PC-3 (cell line): ENCODE measurements around the gene ZNF324. TPM values are rescaled to one million over a fixed set of nuclear protein-coding genes. Genes with fewer than 3 reads are reported as not detected.
A peak's percentile ranks its signal among the peaks of the same experiment; 100 is the strongest.

Source experiments
- ATAC-seq: fragments of 200-7000 bp; cut with Tn5 transposase; 2 replicates; pipeline ENCODE4 v1.9.1; 2020; ENCODE audit warnings: mild to moderate bottlenecking, moderate library complexity
- BruUV-seq: library from RNA; stranded (reverse); fragments of 400-500 nt; replicated peaks from 2 replicates; lab custom pipeline; 2021; lab: Mats Ljungman, UMichigan
- CTCF ChIA-PET: fragments of 300-600 bp; sonication (Branson Sonifier 250); formaldehyde crosslinking; loops from one replicate; lab custom pipeline; 2022; ENCODE audit warnings: antibody characterized with exemption; lab: Charles Lee
- POLR2A ChIA-PET: fragments of 300-600 bp; sonication (Branson Sonifier 250); formaldehyde crosslinking; loops from one replicate; lab custom pipeline; 2022; ENCODE audit warnings: antibody characterized with exemption; ENCODE audit not compliant: unreplicated experiment; lab: Charles Lee
- DNase-seq: peaks from one replicate; pipeline ENCODE4 v3.0.0-alpha.2; 2015
- H2AFZ ChIP-seq: fragments of 300-600 bp; sonication (generic); 2 replicates; pipeline ENCODE4 v1.6.0; 2016; ENCODE audit warnings: antibody characterized with exemption, low read length
- H3F3A ChIP-seq: fragments of 300-600 bp; sonication (generic); one replicate; pipeline ENCODE4 v1.6.0; 2017; ENCODE audit warnings: antibody characterized with exemption, low read length, control low read depth, mild to moderate bottlenecking; ENCODE audit not compliant: unreplicated experiment
- H3K27ac ChIP-seq: fragments of 300-600 bp; sonication (generic); 2 replicates; pipeline ENCODE4 v1.5.1; 2016; ENCODE audit warnings: mild to moderate bottlenecking, low read length
- H3K27me3 ChIP-seq: fragments of 300-600 bp; sonication (generic); 2 replicates; pipeline ENCODE4 v1.6.1; 2016; ENCODE audit warnings: low read length, mixed read lengths
- H3K36me3 ChIP-seq: fragments of 300-600 bp; sonication (generic); 2 replicates; pipeline ENCODE4 v1.6.1; 2016; ENCODE audit warnings: low read depth, mixed run types, low read length, mixed read lengths
- H3K4me1 ChIP-seq: fragments of 300-600 bp; sonication (generic); 2 replicates; pipeline ENCODE4 v1.5.1; 2016; ENCODE audit warnings: low read length; ENCODE audit not compliant: insufficient read depth
- H3K4me2 ChIP-seq: fragments of 300-600 bp; sonication (generic); 2 replicates; pipeline ENCODE4 v1.6.0; 2016; ENCODE audit warnings: low read length
- H3K4me3 ChIP-seq: fragments of 300-600 bp; sonication (generic); 2 replicates; pipeline ENCODE4 v1.5.1; 2016; ENCODE audit warnings: mild to moderate bottlenecking, low read length, mixed read lengths
- H3K79me2 ChIP-seq: fragments of 300-600 bp; sonication (generic); 2 replicates; pipeline ENCODE4 v1.6.1; 2017; ENCODE audit warnings: low read length, mixed read lengths
- H3K9ac ChIP-seq: fragments of 300-600 bp; sonication (generic); 2 replicates; pipeline ENCODE4 v1.6.0; 2016; ENCODE audit warnings: mild to moderate bottlenecking, low read length
- H3K9me2 ChIP-seq: fragments of 300-600 bp; sonication (generic); replicated peaks from 2 replicates; pipeline ENCODE4 v1.6.1; 2016; ENCODE audit warnings: mixed run types, low read length, mixed read lengths
- H3K9me3 ChIP-seq: fragments of 300-600 bp; sonication (generic); 2 replicates; pipeline ENCODE4 v1.6.1; 2016; ENCODE audit warnings: low read length, mixed read lengths
- H4K20me1 ChIP-seq: fragments of 300-600 bp; sonication (generic); 2 replicates; pipeline ENCODE4 v1.6.1; 2016; ENCODE audit warnings: low read length, mixed read lengths
- CTCF ChIP-seq: fragments of 300-600 bp; sonication (generic); conservative IDR thresholded peaks from 2 replicates; pipeline ENCODE4 v1.5.1; 2017; ENCODE audit warnings: antibody characterized with exemption, low read depth, mild to moderate bottlenecking, low read length
- EZH2 ChIP-seq: fragments of 300-600 bp; sonication (generic); IDR thresholded peaks from one replicate; pipeline ENCODE4 v1.6.1; 2017; ENCODE audit warnings: antibody characterized with exemption, mild to moderate bottlenecking, low read length; ENCODE audit not compliant: unreplicated experiment
- EZH2phosphoT487 ChIP-seq: fragments of 300-600 bp; sonication (generic); IDR thresholded peaks from 2 replicates; pipeline ENCODE4 v1.6.1; 2018; ENCODE audit warnings: mild to moderate bottlenecking, antibody characterized with exemption, low read length, borderline replicate concordance
- intact Hi-C: fragments of 100-400 bp; cut with micrococcal nuclease; formaldehyde crosslinking; loops from 2 replicates; pipeline ENCODE4 v1.9.0; 2023
- total RNA-seq: library from RNA; depleted of rRNA; stranded (reverse); fragments of >200 nt; gene quantifications from 2 replicates; pipeline ENCODE4 v1.2.3, GENCODE V29; 2014

The ZNF324 gene
- total RNA-seq, 1 experiment from 2014 or later, result 15.9 TPM

DNA sequence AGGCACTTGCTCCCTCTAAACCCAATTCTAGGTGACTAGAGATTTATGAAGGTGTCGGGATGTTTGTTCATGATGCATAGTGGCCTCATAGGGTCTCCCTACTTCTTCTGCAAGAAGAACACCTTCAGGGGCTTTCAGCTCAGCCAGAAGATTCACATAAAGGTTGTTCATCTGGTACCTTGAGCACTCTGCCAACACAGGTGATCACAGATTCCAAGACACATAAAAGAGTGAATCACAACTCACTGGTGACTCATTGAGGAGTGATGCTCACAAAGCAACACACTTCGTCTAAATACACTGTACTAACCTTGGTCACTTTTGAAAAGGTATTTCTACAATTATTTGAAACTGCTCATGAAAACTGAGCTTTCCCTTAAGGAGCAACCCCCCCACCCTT is 6.8 kb upstream of the ZNF324 start:
- H3K27me3 ChIP-seq, result no peaks in the 10 kb centered on the region
- H3K9ac ChIP-seq, result no peak overlapping the region
- no TSS peak for BruUV-seq
- peak overlapping the region; percentile 1; the same call in 1 of the 2 replicates for H3K27ac ChIP-seq
- POLR2A ChIA-PET, result no interaction called here
- no peaks in the 10 kb centered on the region for H3K79me2 ChIP-seq
- H3K36me3 ChIP-seq, result 0 out of 2 replicates have a peak, but pooled peaks cover 4% of the 10 kb centered on the region
- no peaks in the 10 kb centered on the region for H3K9me3 ChIP-seq
- H2AFZ ChIP-seq, result no peak overlapping the region
- 0 out of 2 replicates have a peak, but pooled peaks cover 5% of the 10 kb centered on the region for H4K20me1 ChIP-seq
- peaks cover 16% of the 10 kb centered on the region for H3K4me1 ChIP-seq
- TF ChIP-seq EZH2phosphoT487, result no peak
- no peak for TF ChIP-seq CTCF
- TF ChIP-seq EZH2, result no peak
- ATAC-seq (peak; percentile 99), DNase-seq (peak; percentile 93)
- H3K4me3 ChIP-seq, result no peak overlapping the region
- intact Hi-C loops, result no loop called here
- no peaks in the 10 kb centered on the region for H3K9me2 ChIP-seq
- CTCF ChIA-PET, result no interaction called here
- peak overlapping the region; percentile 38 for H3K4me2 ChIP-seq
- peaks cover 7% of the 10 kb centered on the region for H3F3A ChIP-seq

GRCh38 chr19:58466089-58466759 is 656 bp upstream of the ZNF324 start:
- no peaks in the 10 kb centered on the region for H3K27me3 ChIP-seq
- peak overlapping the region; percentile 87 for H3K9ac ChIP-seq
- POLR2A ChIA-PET, result no interaction called here
- H3K4me3 ChIP-seq, result peak overlapping the region; percentile 80
- BruUV-seq, result TSS peak; percentile 68
- H3K27ac ChIP-seq, result no peak overlapping the region
- no peaks in the 10 kb centered on the region for H4K20me1 ChIP-seq
- 0 out of 2 replicates have a peak, but pooled peaks cover 6% of the 10 kb centered on the region for H3K36me3 ChIP-seq
- H3F3A ChIP-seq, result no peaks in the 10 kb centered on the region
- intact Hi-C loops, result loop anchor here (1.0 kb wide), 1 partner anchor 161 kb away; the partner anchor contains the start of gene ERVK3-1
- H3K79me2 ChIP-seq, result peaks cover 26% of the 10 kb centered on the region
- no peak for DNase-seq
- H2AFZ ChIP-seq, result peak overlapping the region; percentile 97
- CTCF ChIA-PET, result interaction anchor here (0.6 kb wide), 1 partner anchor 621 kb away, joined by 4 read pairs; no protein-coding TSS in a partner anchor
- no peaks in the 10 kb centered on the region for H3K9me2 ChIP-seq
- H3K9me3 ChIP-seq, result no peaks in the 10 kb centered on the region
- TF ChIP-seq EZH2 (no peak), CTCF (no peak), EZH2phosphoT487 (no peak)
- H3K4me1 ChIP-seq, result peaks cover 9% of the 10 kb centered on the region; the same call in 1 of the 2 replicates
- ATAC-seq, result peak; percentile 49
- peak overlapping the region; percentile 93 for H3K4me2 ChIP-seq
